VCaP (cell line): ENCODE results near the gene CAMTA1.
A peak's percentile ranks its signal among the peaks of the same experiment; 100 is the strongest.

Experiments used
- H3K27ac ChIP-seq: fragments of 450-650 bp; 2 replicates; pipeline ENCODE4 v1.5.1; 2017
- CTCF ChIP-seq: fragments of 450-650 bp; conservative IDR thresholded peaks from 2 replicates; pipeline ENCODE4 v1.5.1; 2017; ENCODE audit warnings: mild to moderate bottlenecking, moderate library complexity

CAMTA1 gene

GRCh38 chr1:7716506-7716905 is 931.3 kb downstream of the CAMTA1 start:
- no peak overlapping the region for H3K27ac ChIP-seq
- no peak for TF ChIP-seq CTCF

GRCh38 chr1:7717748-7718368 is 932.6 kb downstream of the CAMTA1 start:
- TF ChIP-seq CTCF, result no peak

GRCh38 chr1:7719468-7720094 is 934.3 kb downstream of the CAMTA1 start:
- no peak for TF ChIP-seq CTCF
- H3K27ac ChIP-seq, result no peak overlapping the region

More at GRCh38 chr1:7717748-7718368, 932.6 kb downstream of the CAMTA1 start:
- no peak overlapping the region for H3K27ac ChIP-seq

- no peak overlapping the region for H3K27ac ChIP-seq
- no peak for TF ChIP-seq CTCF
Observed at GRCh38 chr1:7721940-7722669, 936.9 kb downstream of the CAMTA1 start.

GRCh38 chr1:7722670-7723012 is 937.4 kb downstream of the CAMTA1 start:
- TF ChIP-seq CTCF, result no peak
- no peak overlapping the region for H3K27ac ChIP-seq

GRCh38 chr1:7726623-7727022 is 941.4 kb downstream of the CAMTA1 start:
- peak overlapping the region; percentile 54 for H3K27ac ChIP-seq
- no peak for TF ChIP-seq CTCF

GRCh38 chr1:7727809-7728471 is 942.7 kb downstream of the CAMTA1 start:
- TF ChIP-seq CTCF, result no peak
- H3K27ac ChIP-seq, result no peak overlapping the region
